HG03135 (cell line): ENCODE data around the gene SERINC4.
A peak's percentile ranks its signal among the peaks of the same experiment; 100 is the strongest.

ENCODE experiments used
- ATAC-seq: cut with Tn5 transposase; IDR thresholded peaks from one replicate; pipeline ENCODE4 v1.9.1; 2021; ENCODE audit warnings: mild to moderate bottlenecking, moderate library complexity; ENCODE audit not compliant: unreplicated experiment

Gene SERINC4

GRCh38 chr15:43799209-43799944 lies 643 bp downstream of the SERINC4 start:
- no peak for ATAC-seq

GRCh38 chr15:43796566-43796965 lies 3.5 kb downstream of the SERINC4 start:
- no peak for ATAC-seq

GRCh38 chr15:43795997-43796396 lies 4.0 kb downstream of the SERINC4 start:
- ATAC-seq = no peak

GRCh38 chr15:43795197-43795596 lies 4.8 kb downstream of the SERINC4 start:
- ATAC-seq = no peak

- no peak for ATAC-seq
Observed at GRCh38 chr15:43794269-43795037, 5.6 kb downstream of the SERINC4 start.

- no peak for ATAC-seq
Observed at GRCh38 chr15:43793647-43794046, 6.4 kb downstream of the SERINC4 start.

- peak; percentile 11 for ATAC-seq
Observed at GRCh38 chr15:43792761-43793476, 7.1 kb downstream of the SERINC4 start.

GRCh38 chr15:43791993-43792760 lies 7.8 kb downstream of the SERINC4 start, which contains the start of gene SERF2:
TSS of gene SERF2 (plus strand) at chr15:43792320. CDS start at chr15:43792377, 57 bp downstream.
- peak; percentile 87 for ATAC-seq

GRCh38 chr15:43789409-43789808 lies 10.6 kb downstream of the SERINC4 start:
- ATAC-seq = no peak

- ATAC-seq = no peak
Observed at GRCh38 chr15:43779016-43779415, 21.0 kb downstream of the SERINC4 start.

GRCh38 chr15:43777267-43777914 lies 22.6 kb downstream of the SERINC4 start:
- ATAC-seq = peak; percentile 61

- peak; percentile 31 for ATAC-seq
Observed at GRCh38 chr15:43776718-43777266, 23.2 kb downstream of the SERINC4 start, which contains the start of gene ELL3. TSS of gene ELL3 (minus strand) at chr15:43776966. CDS start at chr15:43776901, 65 bp downstream.

- ATAC-seq = peak; percentile 57
Observed at GRCh38 chr15:43776101-43776717, 23.8 kb downstream of the SERINC4 start.

GRCh38 chr15:43775411-43775965 lies 24.5 kb downstream of the SERINC4 start:
- no peak for ATAC-seq

- no peak for ATAC-seq
Observed at GRCh38 chr15:43774062-43774461, 26.0 kb downstream of the SERINC4 start.

GRCh38 chr15:43772624-43773023 lies 27.4 kb downstream of the SERINC4 start:
- ATAC-seq = no peak

GRCh38 chr15:43771816-43772215 lies 28.2 kb downstream of the SERINC4 start:
- no peak for ATAC-seq

- ATAC-seq = no peak
Observed at GRCh38 chr15:43769584-43770228, 30.3 kb downstream of the SERINC4 start.
